GM12874 (cell line): Measurements from ENCODE around the gene NUMB.

ENCODE experiments used
- TF ChIP-seq, protein P1 (sequence below): IDR thresholded peaks from 2 replicates; pipeline ENCODE4 v1.5.1; 2011; ENCODE audit warnings: low read depth, mild to moderate bottlenecking, control low read depth, low read length, moderate library complexity; ENCODE audit not compliant: insufficient read depth

NUMB gene

DNA sequence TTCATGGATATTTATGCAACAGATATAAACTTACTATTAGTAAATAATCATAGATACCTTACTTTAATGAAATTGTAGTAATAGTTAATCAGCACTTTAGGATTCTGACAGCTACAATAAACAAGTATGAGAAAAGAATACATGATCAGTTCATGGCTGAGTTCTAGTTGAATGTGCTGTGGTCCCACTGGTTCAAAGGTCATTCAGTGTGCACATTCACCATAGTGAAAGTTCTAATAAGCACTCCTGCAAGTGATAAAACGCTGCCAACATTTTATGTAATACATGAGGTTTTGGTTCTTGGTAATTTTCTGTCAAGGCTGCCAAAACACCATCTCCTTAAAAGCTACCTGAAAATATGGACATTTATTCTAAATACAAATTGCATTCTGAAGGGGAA, 92.6 kb downstream of the NUMB start:
- TF ChIP-seq, protein P1, sequence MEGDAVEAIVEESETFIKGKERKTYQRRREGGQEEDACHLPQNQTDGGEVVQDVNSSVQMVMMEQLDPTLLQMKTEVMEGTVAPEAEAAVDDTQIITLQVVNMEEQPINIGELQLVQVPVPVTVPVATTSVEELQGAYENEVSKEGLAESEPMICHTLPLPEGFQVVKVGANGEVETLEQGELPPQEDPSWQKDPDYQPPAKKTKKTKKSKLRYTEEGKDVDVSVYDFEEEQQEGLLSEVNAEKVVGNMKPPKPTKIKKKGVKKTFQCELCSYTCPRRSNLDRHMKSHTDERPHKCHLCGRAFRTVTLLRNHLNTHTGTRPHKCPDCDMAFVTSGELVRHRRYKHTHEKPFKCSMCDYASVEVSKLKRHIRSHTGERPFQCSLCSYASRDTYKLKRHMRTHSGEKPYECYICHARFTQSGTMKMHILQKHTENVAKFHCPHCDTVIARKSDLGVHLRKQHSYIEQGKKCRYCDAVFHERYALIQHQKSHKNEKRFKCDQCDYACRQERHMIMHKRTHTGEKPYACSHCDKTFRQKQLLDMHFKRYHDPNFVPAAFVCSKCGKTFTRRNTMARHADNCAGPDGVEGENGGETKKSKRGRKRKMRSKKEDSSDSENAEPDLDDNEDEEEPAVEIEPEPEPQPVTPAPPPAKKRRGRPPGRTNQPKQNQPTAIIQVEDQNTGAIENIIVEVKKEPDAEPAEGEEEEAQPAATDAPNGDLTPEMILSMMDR: no peak

DNA sequence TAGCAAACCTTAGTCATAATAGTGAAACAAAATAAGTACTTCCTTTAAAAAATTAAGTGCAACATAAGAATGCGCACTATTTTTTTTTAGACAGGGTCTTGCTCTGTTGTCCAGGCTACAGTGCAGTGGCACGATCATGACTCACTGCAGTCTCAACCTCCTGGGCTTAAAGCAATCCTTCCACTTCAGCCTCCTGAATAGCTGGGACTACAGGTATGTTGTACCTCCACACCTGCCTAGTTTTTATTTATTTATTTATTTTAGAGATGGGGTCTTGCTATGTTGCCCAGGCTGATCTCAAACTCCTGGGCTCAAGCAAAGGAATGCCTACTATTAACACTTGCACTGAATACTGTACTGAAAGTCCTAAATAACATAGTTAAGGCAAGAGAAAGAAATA, 93.8 kb downstream of the NUMB start:
- TF ChIP-seq, protein P1: no peak

DNA sequence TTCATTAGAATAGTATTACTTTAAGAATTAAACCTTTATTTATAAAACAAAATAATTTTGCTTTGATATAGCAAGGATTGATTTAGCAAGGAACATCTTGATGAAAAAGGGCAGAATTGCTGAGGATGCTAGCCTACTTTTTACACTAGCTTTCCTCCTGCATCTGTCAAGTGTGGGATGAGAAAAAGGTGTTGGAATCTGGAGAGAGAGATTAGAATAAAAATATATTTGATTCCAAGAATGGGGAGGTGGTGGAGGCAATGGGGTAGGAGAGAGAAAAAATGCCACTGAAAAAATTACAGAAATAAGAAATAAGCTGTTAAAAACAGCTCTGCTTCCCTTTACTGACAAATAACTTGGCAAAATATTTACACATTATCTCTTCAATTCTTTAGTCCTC, 98.9 kb downstream of the NUMB start:
- TF ChIP-seq, protein P1: no peak

- TF ChIP-seq, protein P1: no peak
These were observed 100.2 kb downstream of the NUMB start for GRCh38 chr14:73358187-73358586.

DNA sequence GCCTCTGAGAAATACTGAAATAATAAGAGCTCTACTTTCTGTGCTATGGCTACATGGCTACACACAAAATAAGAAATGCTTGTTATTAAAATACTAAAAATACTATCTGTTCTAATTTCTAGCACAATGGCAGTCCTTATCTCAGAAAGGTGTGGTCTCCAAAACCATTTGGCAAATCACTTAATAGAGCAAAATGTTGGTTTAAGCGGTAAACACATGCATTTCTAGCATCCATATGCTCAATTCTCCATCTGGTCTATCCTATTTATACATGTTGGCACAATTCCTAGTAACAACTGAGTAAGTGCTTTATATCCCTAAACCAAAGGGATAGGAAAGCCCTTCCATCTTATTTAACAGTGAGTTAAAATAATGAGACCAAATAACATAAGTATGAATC, 114.0 kb downstream of the NUMB start:
- TF ChIP-seq, protein P1: no peak

GRCh38 chr14:73342670-73343069, 115.7 kb downstream of the NUMB start:
- TF ChIP-seq, protein P1: no peak

DNA sequence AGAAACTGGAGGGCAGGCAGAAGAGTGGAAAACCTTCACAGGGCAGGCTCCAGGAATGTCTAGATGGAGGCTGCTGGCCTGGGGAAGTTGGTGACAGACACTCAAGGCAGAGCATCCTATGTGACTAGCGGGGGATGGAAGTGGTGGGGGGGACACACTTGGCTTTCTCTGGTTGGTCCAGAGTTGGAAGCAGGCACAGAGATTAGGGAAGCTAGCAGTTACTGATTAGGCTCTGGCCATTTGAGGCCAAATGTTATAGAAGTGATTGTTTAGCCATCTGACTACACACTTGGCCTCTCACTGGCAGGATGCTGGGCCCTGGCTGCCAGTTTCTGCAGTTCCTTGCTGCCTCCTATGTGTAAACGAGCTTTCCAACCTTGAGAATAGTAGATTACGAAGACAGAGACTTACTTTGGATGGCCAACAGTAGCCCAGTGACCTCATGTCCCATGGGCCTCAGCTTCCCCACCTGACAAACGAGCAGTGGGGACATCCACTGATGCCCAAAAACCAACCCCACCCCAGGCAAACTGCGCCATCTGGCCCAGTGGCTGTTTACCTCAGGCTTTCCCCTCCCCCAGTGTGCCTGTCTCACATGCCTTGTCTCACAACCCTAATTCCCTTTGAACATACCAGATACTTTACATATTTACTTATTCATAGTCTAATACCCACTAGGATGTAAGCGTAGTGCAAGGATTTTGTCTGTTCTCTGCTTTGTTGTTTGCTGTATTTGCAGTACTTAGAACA, 118.3 kb downstream of the NUMB start:
- TF ChIP-seq, protein P1: no peak
